Measurements from ENCODE around the gene CPVL. TPM values are rescaled to one million over a fixed set of nuclear protein-coding genes. Genes with fewer than 3 reads are reported as not detected.

CPVL gene
- total RNA-seq (10 to 100 TPM; 16.6 to 18.1 TPM), polyA plus RNA-seq (10 to 100 TPM; 17.1 to 34.8 TPM)
- long read RNA-seq, donor 1, partial matches to known transcripts: 0 of 1 reads
- long read RNA-seq, donor 1, other reads (novel, unspliced or antisense): 0 of 1 reads
- long read RNA-seq, donor 2, partial matches to known transcripts: 0 of 2 reads
- long read RNA-seq, donor 2, other reads (novel, unspliced or antisense): 0 of 2 reads
- long read RNA-seq, donor 3, partial matches to known transcripts: 6 of 6 reads
- long read RNA-seq, donor 3, other reads (novel, unspliced or antisense): 0 of 6 reads
- long read RNA-seq, donor 4: 0 reads
- long read RNA-seq, donor 5, partial matches to known transcripts: 0 of 1 reads
- long read RNA-seq, donor 5, other reads (novel, unspliced or antisense): 0 of 1 reads

DNA sequence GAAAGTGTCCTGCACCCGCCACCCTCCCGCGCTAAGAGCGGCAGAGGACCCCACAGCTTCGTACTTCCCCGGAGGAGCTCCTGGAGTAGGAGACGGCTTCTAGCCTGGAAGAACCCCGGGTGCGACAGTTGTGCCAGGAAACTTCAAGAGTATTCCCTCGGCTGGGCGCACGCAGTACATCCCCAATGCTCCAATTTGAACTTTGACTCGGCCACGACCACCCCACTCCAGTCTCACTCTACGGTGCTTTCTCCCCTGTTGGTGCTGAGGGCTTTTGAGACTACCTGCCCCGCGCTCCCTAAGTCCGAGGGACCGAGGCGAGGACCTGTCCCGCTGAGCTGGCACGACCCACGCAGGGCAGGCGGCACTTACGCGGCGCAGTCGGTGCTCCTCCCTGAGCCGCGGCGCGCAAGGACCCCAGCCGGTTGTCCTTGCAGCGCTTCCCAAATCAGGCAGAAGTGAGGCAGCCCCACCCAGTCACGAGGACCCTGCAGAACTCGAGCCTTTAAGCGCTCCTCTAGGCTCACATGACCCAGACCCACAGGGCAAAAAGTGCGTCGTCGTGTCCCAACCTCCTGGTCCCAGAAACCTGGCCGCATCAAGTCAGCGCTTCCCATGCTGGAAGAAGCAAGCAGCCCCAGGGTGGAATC is at the start of gene CPVL:
Gene CPVL (minus strand): TSS at position 481 of the 650 bp plus-strand sequence. CDS start 25,476 bp downstream, outside the sequence.
- DNase-seq: peak; percentile 22 to 42 (median 35)
- no peak within 1 kb of the TSS for H3K9ac ChIP-seq (ENCODE audit: insufficient read depth in 1 of 2, low read length in 2 of 2)
- peaks cover 0 to 19% (median 7%) of the 10 kb centered on the region in 5 donors for H3K4me1 ChIP-seq (ENCODE audit: control insufficient read depth in 5 of 5, insufficient read depth in 5 of 5, low read length in 5 of 5)
- peak within 1 kb of the TSS in 1 of 2 donors; percentile 82 for H3K27ac ChIP-seq (ENCODE audit: low read depth in 1 of 2, low read length in 1 of 2)
- H3K4me3 ChIP-seq: no peak within 1 kb of the TSS
- peak; percentile 63 for ATAC-seq (ENCODE audit: insufficient read depth, low FRiP score)
- peaks cover 0 to 69% (median 40%) of the 10 kb centered on the region in 3 donors for H3K27me3 ChIP-seq (ENCODE audit: control insufficient read depth in 3 of 3, insufficient read depth in 3 of 3, low read length in 2 of 3)
- TF ChIP-seq, protein P1, sequence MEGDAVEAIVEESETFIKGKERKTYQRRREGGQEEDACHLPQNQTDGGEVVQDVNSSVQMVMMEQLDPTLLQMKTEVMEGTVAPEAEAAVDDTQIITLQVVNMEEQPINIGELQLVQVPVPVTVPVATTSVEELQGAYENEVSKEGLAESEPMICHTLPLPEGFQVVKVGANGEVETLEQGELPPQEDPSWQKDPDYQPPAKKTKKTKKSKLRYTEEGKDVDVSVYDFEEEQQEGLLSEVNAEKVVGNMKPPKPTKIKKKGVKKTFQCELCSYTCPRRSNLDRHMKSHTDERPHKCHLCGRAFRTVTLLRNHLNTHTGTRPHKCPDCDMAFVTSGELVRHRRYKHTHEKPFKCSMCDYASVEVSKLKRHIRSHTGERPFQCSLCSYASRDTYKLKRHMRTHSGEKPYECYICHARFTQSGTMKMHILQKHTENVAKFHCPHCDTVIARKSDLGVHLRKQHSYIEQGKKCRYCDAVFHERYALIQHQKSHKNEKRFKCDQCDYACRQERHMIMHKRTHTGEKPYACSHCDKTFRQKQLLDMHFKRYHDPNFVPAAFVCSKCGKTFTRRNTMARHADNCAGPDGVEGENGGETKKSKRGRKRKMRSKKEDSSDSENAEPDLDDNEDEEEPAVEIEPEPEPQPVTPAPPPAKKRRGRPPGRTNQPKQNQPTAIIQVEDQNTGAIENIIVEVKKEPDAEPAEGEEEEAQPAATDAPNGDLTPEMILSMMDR (IDR thresholded peaks at IDR 0.05; ENCODE audit: control extremely low read depth, extremely low read depth): no peak
- no peaks in the 10 kb centered on the region for H3K9me3 ChIP-seq (ENCODE audit: control insufficient read depth in 4 of 4, insufficient read depth in 3 of 4, low read length in 3 of 4)
- no peaks in the 10 kb centered on the region for H3K36me3 ChIP-seq (ENCODE audit: control insufficient read depth in 4 of 4, insufficient read depth in 4 of 4, low read length in 4 of 4)
- 1 to 2% methylated on average over 42 of the region's 42 CpGs for WGBS, 2 donors

GRCh38 chr7:29194594-29195427 is 48.5 kb upstream of the CPVL start, which contains the start of gene CHN2:
Gene CHN2, plus strand, starts transcription at chr7:29194775.
- Histone ChIP-seq H3K4me3 (peak within 1 kb of the TSS; percentile 63), H3K4me1 (ENCODE audit: control insufficient read depth in 5 of 5, insufficient read depth in 5 of 5, low read length in 5 of 5) (peaks cover 0 to 11% (median 6%) of the 10 kb centered on the region in 5 donors), H3K9ac (ENCODE audit: insufficient read depth in 1 of 2, low read length in 2 of 2) (peak within 1 kb of the TSS in 1 of 2 donors; percentile 36), H3K27ac (ENCODE audit: low read depth in 1 of 2, low read length in 1 of 2) (peak within 1 kb of the TSS; percentile 17 to 22), H3K27me3 (ENCODE audit: control insufficient read depth in 3 of 3, insufficient read depth in 3 of 3, low read length in 2 of 3) (peaks cover 0 to 71% (median 33%) of the 10 kb centered on the region in 3 donors), H3K36me3 (ENCODE audit: control insufficient read depth in 4 of 4, insufficient read depth in 4 of 4, low read length in 4 of 4) (no peaks in the 10 kb centered on the region), H3K9me3 (ENCODE audit: control insufficient read depth in 4 of 4, insufficient read depth in 3 of 4, low read length in 3 of 4) (no peaks in the 10 kb centered on the region)
- ATAC-seq (ENCODE audit: insufficient read depth, low FRiP score) (peak; percentile 60), DNase-seq (peak; percentile 74 to 79 (median 78))
- WGBS, 2 donors: 0 to 1% methylated on average over 54 to 89 of the region's 89 CpGs
- TF ChIP-seq, protein P1 (IDR thresholded peaks at IDR 0.05; ENCODE audit: control extremely low read depth, extremely low read depth): no peak

DNA sequence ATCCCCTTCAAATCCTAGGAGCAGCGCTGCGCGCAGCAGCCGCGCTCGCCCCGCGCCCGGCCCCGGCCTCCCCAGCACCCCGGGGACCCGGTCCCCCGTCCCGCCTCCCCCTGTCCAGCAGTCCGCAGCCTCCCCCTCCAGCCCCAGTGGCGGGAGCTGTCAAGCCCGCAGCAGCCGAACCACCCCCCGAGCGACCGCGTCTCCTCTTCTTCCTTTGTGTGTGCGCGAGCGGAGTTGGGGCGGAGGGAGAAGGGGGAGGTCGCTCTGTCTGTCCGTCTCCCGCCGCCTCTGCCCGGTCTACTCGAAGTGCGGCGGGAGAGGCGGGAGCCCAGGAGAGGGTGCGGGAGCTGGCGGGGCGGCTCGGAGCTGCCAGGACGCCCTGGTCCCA is 47.9 kb upstream of the CPVL start:
- no peaks in the 10 kb centered on the region for H3K9me3 ChIP-seq (ENCODE audit: control insufficient read depth in 4 of 4, insufficient read depth in 3 of 4, low read length in 3 of 4)
- WGBS, 2 donors: 0 to 4% methylated on average over 16 to 40 of the region's 40 CpGs
- H3K27me3 ChIP-seq (ENCODE audit: control insufficient read depth in 3 of 3, insufficient read depth in 3 of 3, low read length in 2 of 3): peaks cover 0 to 71% (median 33%) of the 10 kb centered on the region in 3 donors
- peak overlapping the region in 1 of 2 donors; percentile 17 for H3K27ac ChIP-seq (ENCODE audit: low read depth in 1 of 2, low read length in 1 of 2)
- peaks cover 0 to 11% (median 6%) of the 10 kb centered on the region in 5 donors for H3K4me1 ChIP-seq (ENCODE audit: control insufficient read depth in 5 of 5, insufficient read depth in 5 of 5, low read length in 5 of 5)
- H3K9ac ChIP-seq (ENCODE audit: insufficient read depth in 1 of 2, low read length in 2 of 2): no peak overlapping the region
- peak overlapping the region; percentile 63 for H3K4me3 ChIP-seq
- H3K36me3 ChIP-seq (ENCODE audit: control insufficient read depth in 4 of 4, insufficient read depth in 4 of 4, low read length in 4 of 4): no peaks in the 10 kb centered on the region
- DNase-seq (peak; percentile 41), ATAC-seq (ENCODE audit: insufficient read depth, low FRiP score) (peak; percentile 6)
- TF ChIP-seq, protein P1 (IDR thresholded peaks at IDR 0.05; ENCODE audit: control extremely low read depth, extremely low read depth): no peak

All from lung (tissue), 16 donors.